Hematopoietic multipotent progenitor cell (in vitro differentiated cells): ENCODE measurements around the gene CBR1. TPM values are rescaled to one million over a fixed set of nuclear protein-coding genes. Genes with fewer than 3 reads are reported as not detected.

Experiments used
- DNase-seq, 3 donors: peaks; one replicate each; pipeline ENCODE4 v3.0.0-alpha.2; 2011 to 2015; ENCODE audit warnings: low read depth in 2 of 3, low spot score in 2 of 3
- total RNA-seq: library from RNA; depleted of rRNA; stranded (reverse); fragments of >200 nt; gene quantifications from one replicate; pipeline ENCODE4 v1.2.3, GENCODE V29; 2012

The CBR1 gene
- 85.6 TPM for total RNA-seq

DNA sequence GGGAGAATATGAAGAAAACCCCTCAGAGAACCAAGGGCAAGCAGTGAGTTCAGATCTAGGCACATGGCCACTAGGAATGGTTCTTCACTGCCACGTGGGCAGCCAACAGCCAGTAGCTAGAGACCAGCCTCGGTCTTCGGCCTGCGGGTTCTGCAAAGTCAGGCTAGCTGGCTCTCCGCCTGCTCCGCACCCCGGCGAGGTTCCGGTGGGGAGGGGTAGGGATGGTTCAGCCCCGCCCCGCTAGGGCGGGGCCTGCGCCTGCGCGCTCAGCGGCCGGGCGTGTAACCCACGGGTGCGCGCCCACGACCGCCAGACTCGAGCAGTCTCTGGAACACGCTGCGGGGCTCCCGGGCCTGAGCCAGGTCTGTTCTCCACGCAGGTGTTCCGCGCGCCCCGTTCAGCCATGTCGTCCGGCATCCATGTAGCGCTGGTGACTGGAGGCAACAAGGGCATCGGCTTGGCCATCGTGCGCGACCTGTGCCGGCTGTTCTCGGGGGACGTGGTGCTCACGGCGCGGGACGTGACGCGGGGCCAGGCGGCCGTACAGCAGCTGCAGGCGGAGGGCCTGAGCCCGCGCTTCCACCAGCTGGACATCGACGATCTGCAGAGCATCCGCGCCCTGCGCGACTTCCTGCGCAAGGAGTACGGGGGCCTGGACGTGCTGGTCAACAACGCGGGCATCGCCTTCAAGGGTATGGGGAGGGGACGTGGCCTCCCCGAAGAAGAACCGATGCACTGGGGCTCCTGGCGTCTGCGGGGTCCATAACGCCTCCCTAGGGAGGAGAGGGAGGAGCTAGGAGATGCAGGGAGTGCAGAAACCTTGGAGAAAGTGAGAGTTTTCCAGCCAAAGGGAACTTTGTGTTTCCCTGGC is at the start of gene CBR1:
Gene CBR1, plus strand, starts transcription at position 312 of the 871 bp plus-strand sequence. Its CDS starts 92 bp downstream, at position 404.
- peak; percentile 77 to 89 (median 82) for DNase-seq

DNA sequence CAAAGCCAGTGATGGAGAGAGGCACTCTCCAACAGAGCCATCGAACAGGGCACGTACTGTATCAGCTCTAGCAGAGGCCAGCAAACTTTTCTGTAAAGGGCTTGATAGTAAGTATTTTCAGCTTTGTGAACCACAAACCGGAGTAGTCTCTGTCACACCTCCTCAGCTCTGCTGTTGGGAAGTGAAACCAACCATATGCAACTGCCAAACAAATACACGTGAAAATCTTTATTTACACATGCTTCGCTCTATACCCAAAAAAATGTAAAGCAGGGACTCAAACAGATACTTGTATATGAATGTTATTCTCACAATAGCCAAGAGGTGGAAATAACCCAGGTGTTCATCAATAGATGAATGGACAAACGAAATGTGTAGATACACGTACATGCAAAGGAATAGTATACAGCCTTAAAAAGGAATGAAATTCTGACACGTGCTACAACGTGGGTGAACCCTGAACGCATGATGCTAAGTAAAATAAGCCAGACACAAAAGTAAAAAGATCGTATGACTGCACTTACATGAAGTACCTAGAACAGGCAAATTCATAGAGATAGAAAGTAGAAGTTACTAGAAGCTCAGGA is 48.5 kb upstream of the CBR1 start:
- no peak for DNase-seq

DNA sequence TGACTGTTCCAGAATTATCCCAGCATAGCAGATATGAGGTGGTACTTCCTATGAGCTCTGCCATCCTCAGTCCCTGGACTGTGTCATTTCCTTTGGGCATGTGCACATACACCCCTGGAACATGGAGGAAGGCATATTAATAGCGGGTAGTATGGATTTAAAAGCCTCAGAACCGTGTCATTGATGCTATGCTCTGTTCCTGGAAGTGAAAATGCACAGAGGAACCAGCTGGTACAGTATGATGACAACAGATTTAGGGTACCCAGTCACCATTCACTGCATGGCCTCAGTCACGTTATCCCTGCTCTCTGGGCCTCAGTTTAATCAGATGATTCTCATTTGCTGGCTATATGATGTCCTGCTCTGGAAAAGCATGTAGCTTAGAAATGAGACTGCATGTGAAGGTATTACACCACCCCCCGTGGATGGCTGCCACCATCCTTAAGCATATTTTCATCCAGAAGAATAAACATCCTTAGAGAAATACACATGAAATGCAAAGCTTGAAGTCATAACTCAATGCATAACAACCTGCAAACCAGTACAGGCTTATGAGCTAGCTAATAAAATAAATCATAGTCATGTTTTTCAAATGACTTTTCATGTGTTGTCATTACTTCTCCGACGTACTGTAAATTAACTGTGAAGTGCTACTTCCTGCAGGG is 47.3 kb upstream of the CBR1 start:
- no peak for DNase-seq

DNA sequence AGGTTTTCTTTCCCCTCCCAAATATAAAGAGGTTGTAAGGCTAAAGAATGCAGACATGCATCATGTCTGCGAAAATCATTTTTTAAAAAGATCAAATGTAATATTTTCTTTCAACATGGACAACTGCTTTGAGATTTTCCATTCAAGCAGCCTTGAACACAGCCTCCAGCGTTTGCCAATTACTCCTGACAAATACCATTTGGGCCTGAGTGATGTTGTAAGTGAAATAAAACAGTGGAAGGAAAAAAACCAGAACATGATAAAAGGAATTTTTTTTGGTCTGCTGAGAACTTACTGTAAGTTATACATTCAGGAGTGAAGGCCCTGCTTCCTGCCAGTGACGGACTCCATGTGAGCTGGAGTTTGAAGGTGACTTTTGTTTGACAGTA is 46.7 kb upstream of the CBR1 start:
- DNase-seq: no peak

DNA sequence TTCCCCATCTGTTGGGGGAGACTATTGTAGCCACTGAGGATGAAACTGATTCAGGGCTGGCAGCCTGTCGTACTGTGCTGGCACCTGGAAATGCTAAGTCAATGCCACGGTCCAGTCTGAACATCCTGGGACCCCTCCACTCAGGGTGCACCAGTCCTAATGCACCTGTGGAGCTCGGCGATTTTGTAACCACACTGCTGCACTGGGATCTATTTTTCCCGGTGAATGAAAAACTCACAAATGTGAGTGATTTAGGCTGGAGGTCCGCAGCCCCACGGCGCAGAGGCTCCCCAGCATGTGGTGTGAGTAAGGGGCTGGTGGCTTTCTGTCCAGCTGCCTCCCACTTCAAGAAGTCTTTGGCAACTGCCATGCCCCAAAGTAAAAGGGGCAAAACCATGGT is 45.0 kb upstream of the CBR1 start:
- DNase-seq: no peak

DNA sequence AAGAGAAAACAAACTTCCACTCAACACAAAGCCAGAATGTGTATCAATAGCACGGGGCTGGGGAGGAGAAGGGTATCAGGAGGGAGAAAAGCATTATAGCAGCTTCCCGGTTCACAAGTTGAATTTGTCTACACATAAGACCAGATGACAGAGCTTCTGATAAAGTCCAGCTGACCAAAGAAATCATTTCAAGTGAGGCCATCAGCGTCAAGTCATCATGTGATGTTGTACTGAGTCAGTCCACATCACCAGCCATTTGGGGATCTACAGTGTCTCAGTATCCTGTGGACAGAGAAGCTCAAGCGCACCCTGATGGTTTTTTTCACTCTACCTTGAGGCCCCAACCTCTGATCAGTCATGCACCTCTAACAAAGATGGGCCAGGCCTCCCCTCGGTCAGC is 42.5 kb upstream of the CBR1 start:
- DNase-seq: no peak

DNA sequence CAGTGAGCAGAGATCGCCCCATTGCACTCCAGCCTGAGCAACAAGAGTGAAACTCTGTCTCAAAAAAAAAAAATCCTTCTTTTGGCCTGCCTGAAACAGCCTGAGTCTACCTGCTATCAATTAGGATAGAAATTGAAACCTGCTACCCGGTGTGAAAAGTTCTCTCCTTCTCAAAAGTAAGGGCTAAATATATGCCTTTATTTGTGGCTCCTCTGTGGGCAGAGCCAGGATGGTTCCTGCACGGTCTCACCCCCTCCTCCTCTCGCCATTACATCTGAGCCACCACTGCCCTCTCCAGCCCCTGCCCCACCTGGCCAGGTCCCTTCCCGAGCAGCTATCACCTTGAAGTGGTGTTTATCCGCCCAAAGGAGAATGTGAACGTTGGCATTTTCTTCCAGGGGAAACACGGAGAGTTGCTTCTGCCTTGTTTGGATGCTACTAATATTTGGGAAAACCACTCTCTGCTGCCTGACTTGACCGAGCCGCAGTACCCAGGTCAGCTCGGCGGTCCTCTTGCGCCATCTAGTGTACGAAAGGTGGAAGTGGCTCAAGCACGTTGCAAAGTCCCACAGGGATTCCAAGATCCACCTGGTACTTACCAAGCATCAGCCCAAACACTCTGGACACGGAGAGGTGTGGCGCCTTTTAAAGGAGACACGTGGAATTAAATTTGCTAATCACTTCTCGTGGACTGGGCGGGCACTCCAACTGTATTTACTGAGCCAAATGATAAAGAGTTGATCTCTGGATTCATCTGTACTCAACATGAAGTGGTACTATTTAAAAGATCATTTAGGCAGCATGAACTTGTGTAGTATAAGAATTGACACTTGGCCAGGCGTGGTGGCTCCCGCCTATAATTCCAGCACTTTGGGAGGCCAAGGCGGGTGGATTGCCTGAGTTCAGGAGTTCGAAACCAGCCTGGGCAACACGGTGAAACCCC is 41.4 kb upstream of the CBR1 start:
- peak; percentile 51 to 67 (median 58) for DNase-seq

DNA sequence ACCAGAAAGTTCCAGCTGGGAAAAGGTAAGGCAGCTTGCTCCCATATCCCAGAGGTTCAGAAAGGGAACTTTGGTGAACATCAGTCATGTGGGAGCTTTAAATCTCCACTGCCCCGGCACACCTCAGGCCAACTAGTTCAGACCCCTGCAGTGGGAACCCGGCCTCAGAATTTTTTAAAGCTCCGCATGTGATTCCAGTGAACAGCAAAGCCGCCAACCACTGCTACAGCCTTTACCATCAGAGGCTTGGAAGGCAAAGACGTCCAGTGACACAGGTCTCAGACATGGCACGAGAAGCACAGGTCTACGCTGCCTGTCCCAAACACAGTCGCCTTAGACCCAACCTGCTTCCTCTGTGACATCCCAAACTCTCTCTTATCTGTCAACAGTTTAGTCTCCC is 40.5 kb upstream of the CBR1 start:
- DNase-seq: no peak

DNA sequence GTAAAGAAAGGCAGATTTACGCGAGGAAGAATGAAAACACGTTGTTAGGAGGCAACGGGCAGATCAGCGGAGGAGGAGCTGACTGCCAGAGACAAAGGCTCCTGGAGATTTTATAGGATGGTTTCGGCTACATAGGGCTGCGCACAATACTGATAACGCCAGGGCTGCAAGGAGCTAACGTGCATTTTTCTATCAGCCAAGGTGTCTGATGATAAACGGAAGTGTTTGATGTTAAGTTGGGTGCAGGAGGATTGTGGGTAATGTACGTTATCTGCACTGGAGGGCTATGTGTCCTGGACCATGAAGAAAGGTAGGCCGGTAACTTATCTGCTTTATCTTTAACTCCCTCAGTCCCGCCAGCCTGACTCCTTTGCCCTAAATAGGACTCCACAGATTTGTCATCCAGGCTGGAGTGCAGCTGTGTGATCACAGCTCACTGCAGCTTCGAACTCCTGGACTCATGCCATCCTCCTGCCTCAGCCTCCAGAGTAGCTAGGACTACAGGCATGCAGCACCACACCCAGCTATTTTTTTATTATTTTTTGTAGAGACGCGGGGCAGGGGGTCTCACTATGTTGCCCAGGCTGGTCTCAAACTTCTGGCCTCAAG is 39.1 kb upstream of the CBR1 start:
- DNase-seq: no peak

DNA sequence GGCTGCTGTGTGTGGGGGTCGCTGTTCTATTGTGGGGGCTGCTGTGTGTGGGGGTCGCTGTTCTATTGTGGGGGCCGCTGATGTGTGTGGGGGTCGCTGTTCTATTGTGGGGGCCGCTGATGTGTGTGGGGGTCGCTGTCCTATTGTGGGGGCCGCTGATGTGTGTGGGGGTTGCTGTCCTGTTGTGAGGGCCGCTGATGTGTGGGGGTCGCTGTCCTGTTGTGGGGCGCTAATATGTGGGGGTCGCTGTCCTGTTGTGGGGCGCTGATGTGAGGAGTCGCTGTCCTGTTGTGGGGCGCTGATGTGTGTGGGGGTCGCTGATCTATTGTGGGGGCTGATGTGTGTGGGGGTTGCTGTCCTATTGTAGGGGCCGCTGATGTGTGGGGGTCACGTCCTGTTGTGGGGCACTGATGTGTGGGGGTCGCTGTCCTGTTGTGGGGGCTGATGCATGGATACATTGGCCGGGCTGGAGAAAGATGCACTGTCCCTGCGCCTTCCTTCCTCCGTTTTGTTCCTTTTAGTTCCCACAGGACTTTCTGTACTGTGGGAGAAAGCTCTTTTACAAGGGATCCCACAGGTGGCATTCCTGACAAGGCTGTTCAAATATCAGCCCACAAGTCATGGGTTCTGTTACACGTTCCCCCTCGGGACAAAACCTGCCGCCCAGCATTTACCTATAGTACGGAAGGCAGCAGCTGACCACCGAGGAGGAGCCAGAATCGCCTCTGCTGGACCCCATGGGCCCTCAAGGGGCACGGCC is 37.0 kb upstream of the CBR1 start:
- no peak for DNase-seq

DNA sequence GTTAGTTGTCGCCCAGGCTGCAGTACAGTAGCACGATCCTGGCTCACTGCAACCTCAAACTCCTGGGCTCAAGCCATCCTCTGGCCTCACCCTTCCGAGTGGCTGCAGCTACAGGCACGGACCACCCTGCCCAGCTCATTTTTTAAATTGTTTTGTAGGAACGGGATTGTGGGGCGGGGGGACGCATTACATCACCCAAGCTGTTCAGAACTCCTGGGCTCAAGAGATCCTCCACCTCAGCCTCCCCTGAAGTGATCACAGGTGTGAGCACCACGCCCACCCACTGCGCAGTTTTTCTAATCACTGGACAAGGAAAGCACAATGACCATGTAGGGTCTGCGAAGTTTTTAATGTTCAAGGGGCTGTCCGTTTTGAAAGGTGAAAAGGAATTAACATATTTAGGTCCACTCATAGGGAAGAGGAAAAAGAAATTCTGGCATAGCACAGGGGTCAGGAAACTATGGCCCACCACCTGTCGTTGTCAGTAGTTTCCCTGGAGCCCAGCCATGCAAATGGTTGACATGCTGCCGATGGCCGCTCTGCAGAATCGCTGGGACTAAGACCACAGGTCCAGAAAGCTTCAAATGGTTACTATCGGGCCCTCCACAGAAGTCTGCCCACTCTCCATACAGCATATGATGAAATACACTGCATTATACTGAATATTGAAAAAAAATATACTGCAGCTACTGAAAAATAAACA is 35.5 kb upstream of the CBR1 start:
- no peak for DNase-seq

DNA sequence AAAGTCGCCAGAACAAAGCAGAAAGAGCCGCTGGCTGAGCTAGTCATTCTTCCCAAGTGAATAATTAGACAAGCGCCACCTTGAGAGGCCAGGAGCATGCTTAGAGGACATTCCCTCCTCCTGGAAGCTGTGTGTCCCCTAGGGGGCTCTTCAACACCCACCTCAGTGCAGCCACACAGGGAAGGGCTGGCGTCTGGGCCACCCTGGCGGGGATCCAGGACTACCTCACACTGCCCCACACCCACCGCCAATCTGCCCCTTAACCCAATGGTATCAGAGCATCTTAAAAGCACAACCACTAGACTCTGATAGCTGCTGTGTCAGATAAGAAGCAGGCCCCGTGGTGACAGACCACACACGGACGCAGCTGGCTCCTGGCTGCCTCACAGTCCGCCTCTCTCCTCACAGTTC is 34.4 kb upstream of the CBR1 start:
- peak in 2 of 3 donors; percentile 18 to 60 for DNase-seq

DNA sequence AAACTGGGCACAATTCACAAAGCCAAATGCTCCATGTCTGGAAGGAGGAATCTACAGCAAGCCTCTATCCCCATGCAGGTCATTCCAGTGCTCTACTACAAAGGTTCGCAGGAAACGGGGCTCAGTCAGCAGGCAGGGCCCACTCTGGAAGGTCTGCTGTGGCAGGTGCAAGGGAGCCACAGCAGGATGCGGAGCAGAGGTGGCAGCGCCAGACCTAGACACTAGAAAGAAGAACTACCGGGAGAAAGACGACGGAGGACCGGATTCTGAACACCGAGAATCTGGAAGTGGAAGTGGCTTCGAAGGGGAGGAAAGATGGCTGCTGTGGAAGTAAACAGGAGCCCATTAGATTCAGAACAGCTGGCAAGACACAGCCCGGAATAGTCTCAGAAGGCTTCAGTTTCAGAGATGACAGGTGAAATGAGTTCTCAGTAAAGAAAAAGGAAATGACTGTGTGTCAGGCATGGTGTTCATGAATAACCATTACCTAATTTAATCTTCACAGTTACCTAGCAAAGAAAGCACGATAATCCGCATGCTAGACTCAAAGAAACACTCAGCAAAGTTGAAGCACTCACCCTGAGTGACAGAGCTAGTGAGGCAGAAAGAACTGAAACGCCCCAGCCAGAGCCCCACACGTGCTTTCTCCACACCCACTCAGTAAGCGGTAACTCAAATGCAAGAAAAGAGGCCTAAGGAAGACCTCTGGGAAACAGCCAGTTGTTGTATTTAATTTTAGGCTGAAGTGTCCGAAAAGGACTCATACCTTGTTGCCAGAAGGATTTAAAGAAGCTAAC is 30.9 kb upstream of the CBR1 start:
- DNase-seq: no peak

DNA sequence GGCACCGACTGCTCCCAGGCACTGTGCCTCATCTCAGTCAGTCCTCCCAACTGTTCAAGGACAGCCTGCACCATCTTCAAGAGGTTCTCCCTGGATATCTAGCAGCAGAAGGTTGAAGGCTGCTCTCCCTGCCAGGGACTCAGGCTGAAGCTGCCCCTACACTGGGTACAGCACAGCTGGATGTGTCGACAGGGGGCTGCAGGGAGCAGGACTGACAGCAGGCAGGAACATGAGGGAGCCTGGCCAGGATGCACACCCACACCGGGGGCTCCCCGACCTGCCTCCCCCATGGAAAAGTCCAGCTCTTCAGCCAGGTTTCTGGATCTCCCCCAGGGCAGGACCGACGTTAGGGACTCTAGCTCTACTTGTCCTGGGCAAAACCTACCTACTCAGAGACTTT is 30.0 kb upstream of the CBR1 start:
- no peak for DNase-seq

DNA sequence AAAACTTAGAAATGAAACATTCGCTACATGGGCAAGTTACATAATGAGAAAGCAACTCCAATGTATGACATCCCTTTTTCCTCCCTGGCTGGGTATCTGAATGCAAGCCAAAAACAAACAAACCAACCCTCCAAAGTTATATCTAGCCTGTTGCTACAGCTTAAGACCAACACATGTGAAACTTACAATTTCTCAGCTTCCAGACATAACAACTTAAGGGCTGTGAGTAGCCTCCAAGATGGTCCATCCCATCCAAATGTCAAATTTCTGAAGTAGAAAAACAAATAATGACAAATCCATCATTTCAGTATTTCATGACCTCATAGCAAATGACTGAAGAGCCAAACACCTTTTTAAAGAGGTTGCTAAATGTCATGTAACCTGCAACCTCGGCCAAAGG is 29.4 kb upstream of the CBR1 start:
- no peak for DNase-seq

DNA sequence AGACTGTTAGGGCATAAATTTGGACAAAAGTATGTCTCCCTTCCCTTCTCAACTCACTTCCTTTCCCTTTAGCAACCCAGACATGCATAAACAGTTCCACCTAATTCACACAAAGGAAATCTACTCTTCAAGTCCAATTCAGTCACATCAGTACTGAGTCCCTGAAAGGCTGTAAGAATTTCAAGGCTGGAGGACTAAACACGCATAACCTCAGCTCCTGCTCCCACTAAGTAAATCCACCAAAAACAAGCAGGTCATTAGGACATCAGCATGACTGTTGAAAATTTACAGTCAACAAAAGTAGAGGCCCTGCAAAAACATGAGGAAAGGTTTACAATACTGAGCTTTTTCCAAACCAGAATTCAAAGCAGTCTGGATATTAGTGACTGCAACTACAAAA is 27.9 kb upstream of the CBR1 start:
- DNase-seq: no peak

DNA sequence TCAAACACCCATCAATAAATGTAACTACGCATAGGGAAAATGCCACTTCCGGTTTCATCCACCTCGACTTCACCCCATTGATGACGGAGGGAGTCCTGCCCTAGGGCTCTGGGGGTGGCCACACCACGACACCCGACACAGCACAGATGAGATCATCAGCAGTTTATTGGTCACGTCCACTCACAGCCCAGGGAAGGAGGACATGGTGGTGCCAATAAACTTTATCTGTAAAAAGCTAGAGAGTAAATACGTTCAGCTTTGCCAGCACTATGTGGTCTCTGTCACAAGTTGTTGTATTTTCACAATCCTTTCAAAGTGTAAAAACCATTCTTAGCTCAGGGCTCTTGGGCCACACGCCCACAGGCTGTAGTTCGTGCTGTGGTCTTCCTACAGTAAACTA is 25.8 kb upstream of the CBR1 start:
- DNase-seq: no peak

DNA sequence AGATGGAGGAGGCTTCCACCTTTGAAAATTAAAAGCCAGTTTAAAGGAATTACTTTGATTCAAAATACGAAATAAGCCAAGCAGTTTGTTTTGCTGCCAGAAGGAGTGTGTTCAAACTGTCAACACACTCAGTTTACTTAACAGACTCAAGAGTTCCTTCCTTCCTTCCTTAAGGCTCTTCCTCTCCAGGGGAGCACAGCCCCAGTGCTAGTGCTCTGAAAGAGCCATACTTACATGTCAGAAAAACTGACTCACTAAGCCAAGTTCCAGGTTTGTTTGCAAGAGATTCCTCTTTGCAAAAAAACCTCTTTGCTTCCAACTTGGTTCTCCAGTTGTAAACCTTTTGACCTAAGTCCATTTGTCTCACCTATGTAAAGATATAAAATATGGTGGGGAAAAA is 23.8 kb upstream of the CBR1 start:
- DNase-seq: no peak
